Colon (tissue), 2 donors: ENCODE measurements around the gene FHDC1.

Experiments
- FAIRE-seq: peaks from 2 replicates; lab custom pipeline; 2012; peaks lifted over from hg19 to GRCh38; lab: Jason Lieb, UNC
- donor health status: control.
- donor health status: control.

The FHDC1 gene

DNA sequence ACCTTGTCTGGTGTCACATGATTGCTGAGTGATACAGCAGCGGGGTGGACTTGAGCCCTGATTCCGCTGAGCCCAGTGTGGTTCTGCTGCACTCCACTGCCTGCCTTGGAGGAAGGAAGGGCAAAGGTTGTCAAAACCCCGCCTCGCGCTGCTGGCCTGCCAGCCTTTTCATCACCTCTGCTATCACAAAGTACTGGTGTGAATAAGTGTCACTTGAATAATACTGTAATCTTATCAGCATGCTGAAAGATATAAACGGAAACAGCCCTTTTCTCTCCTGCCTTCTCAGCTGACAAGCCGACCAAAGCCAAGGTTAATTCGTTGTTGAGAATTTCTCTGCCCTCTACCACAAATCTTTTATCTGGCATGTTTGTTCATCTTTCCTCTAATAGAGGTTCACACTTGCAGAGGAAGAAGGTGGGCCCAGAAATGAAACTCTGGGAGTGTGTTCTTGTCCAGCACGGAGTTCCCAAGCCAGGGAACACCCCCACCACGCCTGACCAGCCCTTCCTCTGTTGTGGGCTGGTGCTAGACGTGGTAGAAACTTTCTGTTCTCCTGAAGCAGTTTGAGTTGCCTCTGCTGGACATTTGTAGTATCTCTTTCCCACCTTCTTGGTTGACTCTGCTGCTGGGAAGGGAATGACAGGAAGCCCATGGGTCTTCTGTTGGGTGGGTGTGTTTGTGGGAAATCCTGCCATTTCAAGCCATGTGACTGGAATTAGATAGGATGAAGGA lies 21.5 kb downstream of the FHDC1 start:
- FAIRE-seq, result no peak

DNA sequence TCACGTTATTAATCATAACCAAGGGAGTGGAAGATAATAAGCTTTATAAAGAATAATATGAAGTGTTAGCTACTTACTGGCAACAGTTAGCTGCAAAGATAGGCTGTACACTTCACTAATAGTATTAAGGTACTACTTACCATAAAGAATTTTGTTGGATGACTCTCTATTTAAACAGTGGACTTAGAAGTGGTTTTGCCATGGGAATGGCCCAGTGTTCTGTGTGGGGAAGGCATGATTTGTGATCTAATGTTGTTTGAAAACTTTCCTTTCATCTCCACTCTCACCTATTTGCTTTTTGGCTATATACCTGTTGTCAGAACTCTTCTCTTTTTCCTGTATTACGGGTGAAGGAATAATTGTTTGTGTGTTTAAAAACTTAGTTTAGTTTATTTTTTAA lies 23.0 kb downstream of the FHDC1 start:
- no peak for FAIRE-seq

DNA sequence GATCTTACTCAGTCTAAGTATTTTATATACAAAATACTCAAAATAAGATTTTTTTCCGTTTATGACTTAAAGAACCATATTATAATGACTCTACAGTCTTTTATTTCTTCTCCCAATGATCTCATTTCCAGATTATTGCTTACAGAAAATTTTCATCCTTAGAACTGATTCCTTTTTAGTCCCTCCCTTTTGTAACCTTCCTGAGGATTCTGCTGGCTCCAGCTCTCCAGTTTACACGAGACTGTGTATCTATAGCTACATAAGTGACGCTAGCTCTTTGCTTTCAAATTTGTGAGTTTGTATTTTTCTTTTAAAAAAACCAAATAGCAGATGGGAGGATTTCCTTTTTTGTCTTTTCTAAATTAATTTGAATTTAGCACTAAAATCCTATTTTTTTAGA lies 24.0 kb downstream of the FHDC1 start:
- no peak for FAIRE-seq

DNA sequence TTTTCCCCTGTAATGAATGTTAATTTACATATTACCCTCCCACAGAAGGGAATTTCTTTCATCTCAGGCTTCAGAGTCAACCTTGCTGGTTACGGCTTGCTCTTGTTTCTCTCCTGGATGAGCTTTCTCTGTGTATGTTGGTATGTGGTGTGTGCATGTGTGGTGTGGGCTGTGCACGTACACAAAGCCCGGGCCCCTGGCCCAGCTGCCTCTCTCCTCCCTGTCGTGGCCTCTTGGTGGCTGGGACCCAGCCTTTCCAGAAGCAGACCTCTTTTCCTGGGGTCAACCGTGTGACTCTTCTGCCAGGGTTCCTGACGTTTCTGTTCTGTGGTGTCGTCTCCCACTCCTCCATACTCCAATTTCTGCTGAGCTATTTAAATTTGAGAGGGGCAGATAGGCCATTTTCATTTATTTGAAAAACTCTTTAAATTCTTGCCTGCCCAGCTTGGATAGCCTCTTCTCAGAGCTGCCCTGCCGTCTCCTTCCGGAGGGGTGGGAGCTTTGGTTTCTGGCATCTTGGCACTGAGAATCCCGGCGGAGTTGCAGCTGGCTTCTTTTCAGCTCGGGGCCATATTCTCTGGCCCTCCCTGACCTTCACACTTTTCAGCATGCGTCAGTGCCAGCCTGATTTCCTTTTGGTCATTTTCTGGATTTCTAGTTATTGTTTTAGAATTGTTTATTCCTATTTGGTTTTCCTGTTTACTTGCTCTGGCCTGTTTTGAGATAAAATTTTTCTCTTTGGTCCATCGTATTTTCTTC lies 25.1 kb downstream of the FHDC1 start:
- FAIRE-seq, result no peak

DNA sequence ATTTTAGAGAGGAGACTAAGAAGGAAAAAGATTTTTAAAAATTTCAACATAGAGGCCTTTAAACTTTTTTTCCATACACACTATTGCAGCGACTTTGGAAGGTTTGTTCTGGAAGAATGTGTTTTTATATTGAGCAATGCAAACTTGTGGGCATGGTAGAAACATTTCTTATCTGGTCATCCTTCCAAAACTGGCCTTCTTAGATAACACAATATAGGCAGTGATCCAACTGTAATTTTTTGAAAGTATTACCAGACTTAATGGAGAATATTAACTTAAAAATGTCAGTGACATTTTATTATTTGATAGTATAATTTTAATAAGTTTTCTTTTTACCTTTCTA lies 25.6 kb downstream of the FHDC1 start:
- no peak for FAIRE-seq

DNA sequence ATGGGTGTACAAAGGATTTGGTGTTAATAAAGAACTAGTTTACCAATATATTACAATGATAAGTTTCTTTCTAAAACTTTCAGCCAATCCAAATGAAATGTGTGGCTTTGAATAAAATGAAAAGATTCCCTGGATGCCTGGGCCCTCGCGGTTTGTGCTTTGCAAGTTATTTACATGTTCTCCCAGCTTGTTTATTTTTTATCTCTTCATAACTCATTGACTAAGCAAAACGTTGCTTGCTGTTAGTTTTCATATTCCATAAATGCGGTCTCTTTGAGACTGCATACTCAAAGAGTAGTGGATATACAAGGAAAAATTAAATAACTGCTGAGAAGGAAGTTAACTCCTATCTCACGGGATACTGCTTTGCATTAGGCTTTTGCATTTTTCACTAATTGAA lies 26.0 kb downstream of the FHDC1 start:
- FAIRE-seq, result no peak

DNA sequence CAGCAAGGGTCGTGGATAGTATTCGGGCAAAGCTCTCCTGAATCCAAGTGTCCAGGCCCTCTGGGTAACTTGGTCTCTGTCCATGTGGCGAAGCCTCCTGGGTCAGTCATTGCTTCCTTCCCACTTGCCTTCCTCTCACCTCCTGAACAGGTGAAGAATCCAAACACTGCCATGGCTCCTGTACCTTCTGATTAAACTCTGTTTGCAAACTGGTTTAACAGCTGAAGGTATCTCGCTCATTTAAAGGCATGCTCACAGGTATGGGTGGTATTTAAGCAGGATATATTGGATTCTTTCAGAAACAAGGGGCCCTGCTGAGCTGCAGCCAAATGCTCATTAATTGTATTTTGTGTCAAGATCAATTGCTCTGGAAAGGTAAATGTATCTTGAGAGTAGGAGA lies 28.2 kb downstream of the FHDC1 start:
- no peak for FAIRE-seq

DNA sequence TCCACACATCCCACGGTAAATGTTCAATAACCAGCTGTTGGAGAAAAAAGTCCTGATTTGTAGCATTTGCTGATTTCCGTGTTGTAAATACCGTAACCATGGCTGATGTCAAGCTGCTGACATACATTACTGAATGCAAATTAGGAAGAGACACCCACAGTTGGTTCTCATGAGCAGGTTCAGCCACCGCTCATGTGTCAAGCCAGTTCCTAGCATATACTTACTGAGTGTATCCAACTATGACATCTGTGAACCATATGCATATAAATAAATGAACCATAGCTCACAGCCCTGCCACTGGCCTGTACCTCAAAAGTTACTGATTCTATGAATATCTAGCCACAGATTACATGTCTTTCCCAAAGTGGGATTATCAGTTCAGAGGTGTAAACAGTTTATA lies 29.5 kb downstream of the FHDC1 start:
- no peak for FAIRE-seq

DNA sequence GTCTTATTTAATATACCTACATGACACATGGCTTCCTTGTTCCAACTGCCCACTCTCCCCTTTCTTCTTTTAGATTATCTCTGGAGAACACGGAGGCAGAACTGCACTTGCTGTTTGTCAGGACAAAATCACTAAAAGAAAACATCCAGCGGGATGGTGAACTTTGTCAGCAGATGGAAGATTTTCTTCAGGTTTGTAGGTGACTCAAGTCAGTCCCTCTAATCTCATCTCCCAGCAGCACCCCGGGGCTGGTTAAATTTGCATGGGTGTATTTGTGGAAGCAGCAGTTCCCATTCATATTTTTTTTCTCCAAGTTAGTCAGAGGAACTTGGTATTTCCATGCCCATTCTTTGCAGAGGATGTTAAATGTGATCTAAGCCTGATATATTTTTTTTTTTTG lies 31.8 kb downstream of the FHDC1 start:
- FAIRE-seq, result no peak

DNA sequence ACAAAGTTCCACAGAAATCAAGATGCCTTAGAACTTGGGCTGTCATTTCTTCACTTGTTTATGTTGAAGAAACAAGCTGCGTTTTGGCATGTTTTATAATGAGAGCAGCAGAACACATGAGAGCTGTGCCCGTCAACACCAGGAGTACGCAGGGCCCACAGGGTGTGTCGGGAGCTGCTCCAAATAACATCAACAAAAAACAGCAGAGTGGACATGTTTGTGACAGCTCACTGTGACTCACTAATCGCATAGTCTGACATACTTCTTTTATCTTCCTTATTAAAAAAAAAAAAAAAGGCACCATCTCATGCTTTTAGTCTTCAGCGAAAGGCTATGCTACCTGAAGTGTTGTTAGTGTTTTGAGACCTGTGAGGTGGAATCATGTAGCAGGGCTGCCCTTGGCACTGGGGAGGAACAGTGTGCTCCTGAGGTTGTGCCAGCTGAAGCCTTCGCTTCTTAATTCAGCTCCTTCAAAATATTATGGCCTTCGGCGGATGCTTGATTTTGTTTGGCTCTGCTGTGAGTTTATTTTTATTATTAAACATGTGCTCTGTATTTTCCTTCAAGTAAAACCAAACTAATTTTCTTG lies 32.8 kb downstream of the FHDC1 start:
- no peak for FAIRE-seq

DNA sequence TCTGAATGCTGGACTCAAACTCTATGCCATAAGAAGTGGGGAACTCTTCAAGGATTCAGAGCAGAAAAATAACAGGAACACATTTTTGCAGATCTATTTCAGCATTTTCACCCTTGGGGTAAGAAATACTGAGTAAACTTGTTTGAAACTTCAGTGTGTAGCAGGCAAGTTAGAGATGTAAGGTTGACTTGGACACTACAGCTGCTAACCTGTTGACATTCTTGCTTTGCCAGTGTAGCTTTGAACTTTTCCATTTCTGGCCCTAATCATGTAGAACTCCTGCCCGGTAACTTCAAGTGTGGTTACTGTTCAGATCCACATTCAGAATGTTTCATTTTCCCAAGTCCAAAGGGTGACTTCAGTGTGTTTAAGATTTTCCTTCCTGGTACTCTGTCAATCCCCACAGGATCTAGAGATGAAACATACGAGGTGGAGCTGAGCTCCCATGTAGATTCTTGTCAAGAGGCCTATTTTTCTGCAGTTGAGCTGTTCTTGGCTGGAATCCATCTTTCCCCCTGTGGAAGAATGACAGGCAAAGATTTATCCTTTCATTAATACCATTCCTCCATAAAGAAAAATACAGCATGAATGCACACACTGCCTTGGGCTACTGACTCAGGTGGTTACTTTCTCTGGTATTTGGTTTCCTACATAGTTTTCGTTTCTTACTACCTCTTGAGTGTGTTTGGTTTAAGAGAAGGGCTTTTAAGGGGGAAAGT lies 34.1 kb downstream of the FHDC1 start:
- FAIRE-seq, result no peak

DNA sequence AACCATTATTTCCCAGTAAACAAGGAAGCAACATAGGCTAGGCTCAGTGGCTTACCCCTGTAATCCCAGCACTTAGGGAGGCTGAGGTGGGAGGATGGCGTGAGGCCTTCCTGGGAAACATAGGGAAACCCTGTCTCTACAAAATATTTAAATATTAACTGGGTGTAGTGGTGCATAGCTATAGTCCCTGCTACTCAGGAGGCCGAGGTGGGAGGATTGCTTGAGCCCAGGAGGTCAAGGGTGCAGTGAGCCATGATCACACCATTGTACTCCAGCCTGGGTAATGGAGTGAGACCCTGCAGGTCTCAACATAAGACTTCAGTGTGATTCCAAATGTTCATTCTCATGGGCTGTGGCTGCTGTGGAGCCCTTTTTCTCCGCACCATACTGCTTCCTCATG lies 34.9 kb downstream of the FHDC1 start:
- FAIRE-seq, result no peak

DNA sequence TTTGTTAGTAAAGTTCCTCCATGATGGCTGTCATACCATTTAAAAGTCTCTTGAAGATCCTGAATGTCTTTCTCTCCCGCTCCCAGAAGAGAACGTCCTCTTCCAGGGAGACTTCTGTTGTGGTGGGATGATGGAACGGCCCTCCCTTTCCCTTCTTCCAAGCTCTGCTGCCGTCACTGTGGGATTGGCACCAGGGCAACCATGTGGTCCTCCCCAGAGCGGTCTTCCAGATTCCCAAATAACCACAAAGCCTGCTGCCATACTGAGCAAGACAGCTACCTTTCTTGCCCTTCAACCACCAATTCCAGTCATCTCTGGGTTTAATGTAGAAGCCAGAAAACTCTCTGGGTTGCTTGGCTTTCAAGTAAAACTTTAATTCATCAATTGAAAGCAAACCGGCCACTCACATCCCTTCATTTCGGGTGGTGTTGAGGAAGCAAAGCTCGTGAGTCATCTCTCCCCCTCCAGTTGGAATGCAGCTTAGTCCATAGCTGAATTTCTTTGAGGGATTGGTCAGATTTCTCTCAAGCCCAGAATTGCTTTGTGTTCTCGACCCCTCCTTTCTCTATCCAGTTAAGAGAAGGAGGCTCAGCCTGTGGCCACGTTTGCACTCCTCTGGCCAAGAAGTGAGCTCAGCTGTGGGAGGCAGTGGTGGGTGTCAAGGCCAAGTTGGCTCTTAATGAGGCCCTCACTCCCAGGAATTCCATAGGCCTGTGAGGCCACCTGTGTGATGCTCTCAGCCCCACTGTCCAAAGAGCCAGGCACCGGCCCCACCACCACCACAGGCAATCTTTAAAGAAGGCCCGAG lies 36.9 kb downstream of the FHDC1 start:
- FAIRE-seq, result no peak

DNA sequence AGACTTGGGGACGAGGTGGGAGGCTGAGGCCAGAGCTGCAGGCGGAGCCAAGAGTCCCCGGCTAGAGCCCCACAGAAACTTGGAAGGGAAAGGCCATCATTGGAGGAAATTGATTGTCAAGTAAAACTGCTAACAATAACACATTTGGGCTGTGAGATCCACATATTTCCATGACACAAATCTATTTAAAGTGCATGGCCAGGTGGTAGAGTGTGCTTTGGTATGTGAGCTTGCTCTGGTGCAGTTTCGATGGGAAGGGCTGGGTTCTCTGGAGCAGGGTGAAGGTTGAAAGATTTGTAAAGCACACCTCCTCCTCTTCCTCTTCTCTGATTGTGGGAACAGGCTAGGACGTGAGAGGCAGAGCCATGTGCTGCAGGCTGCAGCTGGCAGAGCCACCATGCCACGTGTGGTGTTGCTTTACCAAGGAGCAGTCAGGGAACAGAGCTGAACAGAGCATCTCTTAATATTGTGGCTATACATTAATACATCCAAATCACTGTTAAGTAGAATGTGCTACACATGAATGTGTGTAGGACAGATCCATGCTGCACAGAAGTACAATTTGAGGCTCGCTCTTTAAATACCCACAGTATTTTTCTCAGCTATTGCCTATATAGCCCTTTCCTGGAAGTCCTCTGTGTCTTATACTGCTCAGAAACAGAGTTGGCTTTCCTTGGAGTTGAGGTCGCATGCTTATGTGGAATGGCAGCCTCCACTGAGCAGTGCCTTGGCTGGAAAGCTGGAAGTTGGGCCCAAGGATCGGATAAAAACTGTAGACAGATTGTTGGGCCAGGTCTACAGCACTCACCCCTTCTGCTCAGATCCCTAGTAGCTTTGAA lies 37.7 kb downstream of the FHDC1 start:
- no peak for FAIRE-seq

DNA sequence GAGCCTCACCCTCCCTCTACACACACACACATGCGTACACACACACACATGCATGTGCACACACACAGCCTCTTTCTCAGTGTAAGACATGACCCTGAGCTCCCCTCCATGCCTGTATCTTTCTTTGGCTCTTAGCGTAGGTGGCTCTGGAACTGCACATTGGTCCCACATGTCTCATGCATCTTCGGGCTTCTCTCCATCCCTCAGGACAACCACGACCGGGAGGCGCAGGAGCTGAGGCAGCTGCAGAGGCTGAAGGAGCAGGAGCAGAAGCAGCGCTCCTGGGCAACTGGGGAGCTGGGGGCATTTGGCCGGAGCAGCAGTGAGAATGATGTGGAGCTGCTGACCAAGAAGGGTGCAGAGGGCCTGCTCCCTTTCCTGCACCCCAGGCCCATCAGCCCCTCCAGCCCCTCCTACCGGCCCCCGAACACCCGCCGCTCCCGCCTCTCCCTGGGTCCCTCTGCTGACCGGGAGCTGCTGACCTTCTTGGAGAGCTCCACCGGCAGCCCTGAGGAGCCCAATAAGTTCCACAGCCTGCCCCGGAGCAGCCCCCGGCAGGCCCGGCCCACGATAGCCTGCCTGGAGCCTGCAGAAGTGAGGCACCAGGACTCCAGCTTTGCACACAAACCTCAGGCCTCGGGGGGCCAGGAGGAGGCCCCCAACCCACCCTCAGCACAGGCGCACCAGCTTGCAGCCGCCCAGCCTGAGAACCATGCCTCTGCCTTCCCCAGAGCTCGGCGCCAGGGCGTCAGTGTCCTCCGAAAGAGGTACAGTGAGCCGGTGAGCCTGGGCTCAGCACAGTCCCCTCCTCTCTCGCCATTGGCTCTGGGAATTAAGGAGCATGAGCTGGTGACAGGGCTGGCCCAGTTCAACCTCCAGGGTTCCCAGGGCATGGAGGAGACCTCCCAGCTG lies 38.6 kb downstream of the FHDC1 start:
- FAIRE-seq, result no peak

DNA sequence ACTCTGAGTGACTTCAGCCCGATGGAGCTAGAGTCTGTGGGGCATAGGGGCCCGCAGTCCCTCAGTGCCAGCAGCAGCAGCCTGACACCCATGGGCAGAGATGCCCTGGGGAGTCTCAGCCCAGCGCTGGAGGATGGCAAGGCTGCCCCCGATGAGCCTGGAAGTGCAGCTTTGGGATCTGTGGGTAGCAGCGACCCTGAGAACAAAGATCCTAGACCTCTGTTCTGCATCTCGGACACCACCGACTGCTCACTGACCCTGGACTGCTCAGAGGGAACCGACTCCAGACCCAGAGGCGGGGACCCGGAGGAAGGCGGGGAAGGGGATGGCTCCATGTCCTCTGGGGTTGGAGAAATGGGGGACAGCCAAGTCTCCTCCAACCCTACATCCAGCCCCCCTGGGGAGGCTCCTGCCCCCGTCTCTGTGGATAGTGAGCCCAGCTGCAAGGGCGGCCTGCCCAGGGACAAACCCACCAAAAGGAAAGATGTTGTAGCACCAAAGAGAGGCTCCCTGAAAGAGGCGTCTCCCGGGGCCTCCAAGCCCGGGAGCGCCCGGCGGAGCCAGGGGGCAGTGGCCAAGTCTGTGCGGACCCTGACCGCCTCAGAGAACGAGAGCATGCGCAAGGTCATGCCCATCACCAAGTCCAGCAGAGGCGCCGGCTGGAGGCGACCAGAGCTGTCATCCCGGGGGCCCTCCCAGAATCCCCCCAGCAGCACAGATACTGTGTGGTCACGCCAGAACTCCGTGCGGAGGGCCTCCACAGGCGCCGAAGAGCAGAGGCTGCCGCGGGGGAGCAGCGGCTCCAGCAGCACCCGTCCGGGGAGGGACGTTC lies 39.5 kb downstream of the FHDC1 start:
- no peak for FAIRE-seq

DNA sequence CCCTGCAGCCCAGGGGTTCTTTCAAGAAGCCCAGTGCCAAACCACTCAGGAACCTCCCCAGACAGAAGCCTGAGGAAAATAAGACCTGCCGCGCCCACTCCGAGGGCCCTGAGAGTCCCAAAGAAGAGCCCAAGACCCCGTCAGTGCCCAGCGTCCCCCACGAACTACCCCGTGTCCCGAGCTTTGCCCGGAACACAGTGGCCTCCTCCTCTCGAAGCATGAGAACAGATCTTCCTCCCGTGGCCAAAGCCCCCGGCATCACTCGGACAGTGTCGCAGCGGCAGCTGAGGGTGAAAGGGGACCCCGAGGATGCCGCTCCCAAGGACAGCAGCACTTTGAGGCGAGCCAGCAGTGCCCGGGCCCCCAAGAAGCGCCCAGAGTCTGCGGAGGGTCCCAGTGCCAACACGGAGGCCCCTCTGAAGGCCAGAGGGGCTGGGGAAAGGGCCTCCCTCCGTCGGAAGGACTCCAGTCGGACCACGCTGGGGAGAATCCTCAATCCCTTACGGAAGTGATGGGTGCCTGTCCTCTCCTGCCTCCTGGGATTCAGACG lies 40.2 kb downstream of the FHDC1 start:
- FAIRE-seq, result no peak

DNA sequence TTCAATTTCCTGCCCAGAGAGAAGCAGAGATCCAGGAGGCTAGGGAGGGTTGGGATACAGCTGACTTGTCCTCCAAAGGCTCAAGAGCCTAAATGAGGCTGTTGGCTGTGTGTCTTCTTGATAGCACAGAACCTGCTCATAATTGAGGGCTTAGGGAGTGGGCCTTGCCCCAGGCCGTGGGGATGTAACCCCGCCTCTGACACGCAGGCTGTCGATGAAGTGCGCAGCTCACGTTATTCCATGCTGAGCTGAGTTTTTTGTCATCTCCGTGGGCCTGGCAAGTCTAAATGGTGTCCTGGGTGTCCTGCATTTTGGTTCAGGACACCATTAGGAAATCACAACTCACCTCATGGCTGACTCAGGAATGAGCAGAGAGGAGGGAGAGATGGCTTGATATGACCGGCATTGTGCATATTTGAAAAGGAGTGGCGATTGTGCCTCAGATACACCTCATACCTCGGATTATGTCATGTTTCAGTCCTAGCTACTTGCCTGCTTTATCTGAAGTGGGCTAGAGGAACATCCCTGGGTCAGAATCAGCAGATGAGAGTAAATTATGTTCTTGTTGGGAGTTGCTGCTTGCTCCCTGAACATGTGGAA lies 43.7 kb downstream of the FHDC1 start:
- FAIRE-seq, result no peak
